GM18520 (cell line): ENCODE data around the gene HCCS.
"Not testable (repeated sequence)": the region's sequence is repeated elsewhere in the genome, so short reads cannot be mapped to it uniquely, and the experiment has no call there.

ENCODE experiments used
- ATAC-seq: cut with Tn5 transposase; IDR thresholded peaks from one replicate; pipeline ENCODE4 v1.9.1; 2021; ENCODE audit not compliant: unreplicated experiment

Gene HCCS

GRCh38 chrX:11119313-11119943, 8.3 kb downstream of the HCCS start:
- no peak for ATAC-seq

GRCh38 chrX:11123087-11123486, 12.0 kb downstream of the HCCS start:
- not testable (repeated sequence) for ATAC-seq

- ATAC-seq, result no peak
These were observed 13.0 kb downstream of the HCCS start for GRCh38 chrX:11124112-11124511.

GRCh38 chrX:11125060-11125459, 13.9 kb downstream of the HCCS start:
- ATAC-seq, result no peak

GRCh38 chrX:11129534-11130105, 18.5 kb downstream of the HCCS start:
- ATAC-seq, result no peak

GRCh38 chrX:11130136-11130535, 19.0 kb downstream of the HCCS start:
- ATAC-seq, result no peak

- ATAC-seq, result no peak
These were observed 20.0 kb downstream of the HCCS start for GRCh38 chrX:11131146-11131545.

- no peak for ATAC-seq
These were observed 24.5 kb downstream of the HCCS start for GRCh38 chrX:11135564-11136185.

- no peak for ATAC-seq
These were observed 26.5 kb downstream of the HCCS start for GRCh38 chrX:11137543-11138139.

- ATAC-seq, result no peak
These were observed 27.6 kb downstream of the HCCS start for GRCh38 chrX:11138498-11139390.

GRCh38 chrX:11143931-11144678, 33.0 kb downstream of the HCCS start:
- peak; percentile 63 for ATAC-seq

GRCh38 chrX:11146411-11146810, 35.3 kb downstream of the HCCS start:
- ATAC-seq, result no peak

GRCh38 chrX:11148401-11148800, 37.3 kb downstream of the HCCS start:
- no peak for ATAC-seq

- ATAC-seq, result no peak
These were observed 40.8 kb downstream of the HCCS start for GRCh38 chrX:11151799-11152559.

- no peak for ATAC-seq
These were observed 48.0 kb downstream of the HCCS start for GRCh38 chrX:11159149-11159548.

GRCh38 chrX:11164433-11164832, 53.3 kb downstream of the HCCS start:
- no peak for ATAC-seq

GRCh38 chrX:11171956-11172355, 60.8 kb downstream of the HCCS start:
- no peak for ATAC-seq

GRCh38 chrX:11172415-11172814, 61.3 kb downstream of the HCCS start:
- no peak for ATAC-seq
